ENCODE results near the gene NDUFS7. TPM values are rescaled to one million over a fixed set of nuclear protein-coding genes. Genes with fewer than 3 reads are reported as not detected.

Gene NDUFS7
- total RNA-seq, 1 donor, result 33.7 TPM

DNA sequence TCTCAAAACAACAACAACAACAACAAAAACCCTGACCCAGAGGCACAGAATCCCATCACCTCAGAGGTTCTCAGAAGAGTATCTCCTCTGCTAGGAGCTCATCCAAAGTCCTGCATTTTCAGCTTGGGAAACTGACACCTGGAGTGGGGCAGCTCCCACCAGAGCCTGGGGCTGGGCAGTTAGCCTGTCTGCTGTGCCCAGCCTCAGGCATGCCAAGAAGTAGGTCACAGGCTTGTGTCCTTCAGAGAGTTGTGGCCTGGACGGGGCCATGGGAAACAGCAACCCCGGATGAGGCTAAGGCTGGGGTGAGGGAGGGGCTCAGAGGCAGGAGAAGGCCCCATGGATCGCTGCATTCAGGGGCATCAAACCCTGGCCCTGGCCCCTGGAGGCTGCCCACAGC, 2.1 kb downstream of the NDUFS7 start:
- TF ChIP-seq, protein P1, sequence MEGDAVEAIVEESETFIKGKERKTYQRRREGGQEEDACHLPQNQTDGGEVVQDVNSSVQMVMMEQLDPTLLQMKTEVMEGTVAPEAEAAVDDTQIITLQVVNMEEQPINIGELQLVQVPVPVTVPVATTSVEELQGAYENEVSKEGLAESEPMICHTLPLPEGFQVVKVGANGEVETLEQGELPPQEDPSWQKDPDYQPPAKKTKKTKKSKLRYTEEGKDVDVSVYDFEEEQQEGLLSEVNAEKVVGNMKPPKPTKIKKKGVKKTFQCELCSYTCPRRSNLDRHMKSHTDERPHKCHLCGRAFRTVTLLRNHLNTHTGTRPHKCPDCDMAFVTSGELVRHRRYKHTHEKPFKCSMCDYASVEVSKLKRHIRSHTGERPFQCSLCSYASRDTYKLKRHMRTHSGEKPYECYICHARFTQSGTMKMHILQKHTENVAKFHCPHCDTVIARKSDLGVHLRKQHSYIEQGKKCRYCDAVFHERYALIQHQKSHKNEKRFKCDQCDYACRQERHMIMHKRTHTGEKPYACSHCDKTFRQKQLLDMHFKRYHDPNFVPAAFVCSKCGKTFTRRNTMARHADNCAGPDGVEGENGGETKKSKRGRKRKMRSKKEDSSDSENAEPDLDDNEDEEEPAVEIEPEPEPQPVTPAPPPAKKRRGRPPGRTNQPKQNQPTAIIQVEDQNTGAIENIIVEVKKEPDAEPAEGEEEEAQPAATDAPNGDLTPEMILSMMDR (IDR thresholded peaks at IDR 0.05; ENCODE audit: insufficient read depth, low read depth, low read length), result no peak
- DNase-seq (ENCODE audit: low read depth), result no peak
- no peak overlapping the region for H3K4me3 ChIP-seq (ENCODE audit: low read depth, low read length)

- TF ChIP-seq, protein P1 (IDR thresholded peaks at IDR 0.05; ENCODE audit: insufficient read depth, low read depth, low read length), result no peak
- no peak for DNase-seq (ENCODE audit: low read depth)
- H3K4me3 ChIP-seq (ENCODE audit: low read depth, low read length), result no peak overlapping the region
Observed at GRCh38 chr19:1386945-1387683, 3.4 kb downstream of the NDUFS7 start.

DNA sequence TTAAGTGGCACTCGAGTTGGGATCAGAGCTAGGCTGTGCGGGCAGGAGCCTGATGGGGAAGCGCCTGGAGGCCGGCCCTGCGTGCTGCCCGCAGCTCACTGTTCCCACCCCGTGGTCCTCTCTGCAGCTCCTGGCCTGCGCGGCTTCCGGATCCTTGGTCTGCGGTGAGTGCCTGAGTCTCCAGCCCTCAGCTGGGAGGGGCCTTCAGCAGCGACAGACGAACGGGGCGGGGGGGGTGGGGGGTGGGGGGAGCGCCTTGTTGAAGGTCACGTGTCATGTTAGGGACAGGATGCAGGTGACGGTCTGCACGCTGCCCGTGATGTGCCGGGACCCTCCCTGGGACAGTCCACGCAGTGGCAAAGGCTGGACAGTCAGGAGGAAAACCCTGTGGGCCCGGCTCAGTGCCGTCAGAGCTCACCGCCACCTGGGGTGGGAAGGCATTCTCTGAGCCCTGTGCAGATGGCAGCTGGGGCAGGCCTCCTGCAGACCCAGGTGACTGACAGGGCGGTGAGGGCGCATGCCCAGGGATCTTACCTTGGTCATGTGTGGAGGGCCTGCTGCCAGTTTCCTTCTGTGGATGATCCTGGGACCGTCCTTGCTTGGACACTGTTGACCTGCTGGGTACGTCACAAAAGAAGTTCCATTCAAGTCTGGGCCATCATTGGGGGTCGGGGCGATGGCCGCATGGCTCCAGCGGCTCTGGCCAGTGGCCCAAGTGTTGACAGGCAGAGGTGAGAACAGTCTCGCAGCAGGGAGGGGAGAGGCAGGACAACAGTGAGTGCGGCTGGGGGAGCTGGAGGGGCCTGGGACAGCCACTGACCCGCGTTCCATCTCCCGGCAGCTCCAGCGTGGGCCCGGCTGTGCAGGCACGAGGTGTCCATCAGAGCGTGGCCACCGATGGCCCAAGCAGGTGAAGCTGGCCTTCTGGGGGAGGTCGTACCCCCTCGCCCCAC, 4.3 kb downstream of the NDUFS7 start:
- DNase-seq (ENCODE audit: low read depth), result no peak
- TF ChIP-seq, protein P1 (IDR thresholded peaks at IDR 0.05; ENCODE audit: insufficient read depth, low read depth, low read length), result no peak
- H3K4me3 ChIP-seq (ENCODE audit: low read depth, low read length), result no peak overlapping the region

GRCh38 chr19:1388637-1389026, 4.9 kb downstream of the NDUFS7 start:
- TF ChIP-seq, protein P1 (IDR thresholded peaks at IDR 0.05; ENCODE audit: insufficient read depth, low read depth, low read length), result no peak
- no peak overlapping the region for H3K4me3 ChIP-seq (ENCODE audit: low read depth, low read length)
- no peak for DNase-seq (ENCODE audit: low read depth)

GRCh38 chr19:1389033-1389940, 5.6 kb downstream of the NDUFS7 start:
- no peak overlapping the region for H3K4me3 ChIP-seq (ENCODE audit: low read depth, low read length)
- TF ChIP-seq, protein P1 (IDR thresholded peaks at IDR 0.05; ENCODE audit: insufficient read depth, low read depth, low read length), result no peak
- DNase-seq (ENCODE audit: low read depth), result no peak

- no peak overlapping the region for H3K4me3 ChIP-seq (ENCODE audit: low read depth, low read length)
- DNase-seq (ENCODE audit: low read depth), result no peak
- TF ChIP-seq, protein P1 (IDR thresholded peaks at IDR 0.05; ENCODE audit: insufficient read depth, low read depth, low read length), result no peak
Observed at GRCh38 chr19:1390890-1391423, 7.2 kb downstream of the NDUFS7 start.

All from fibroblast of villous mesenchyme (primary cell).